ENCODE measurements around the gene NUP214. TPM values are rescaled to one million over a fixed set of nuclear protein-coding genes. Genes with fewer than 3 reads are reported as not detected.

Gene NUP214
- total RNA-seq, 1 donor from 2014 or later, result 37.2 TPM

DNA sequence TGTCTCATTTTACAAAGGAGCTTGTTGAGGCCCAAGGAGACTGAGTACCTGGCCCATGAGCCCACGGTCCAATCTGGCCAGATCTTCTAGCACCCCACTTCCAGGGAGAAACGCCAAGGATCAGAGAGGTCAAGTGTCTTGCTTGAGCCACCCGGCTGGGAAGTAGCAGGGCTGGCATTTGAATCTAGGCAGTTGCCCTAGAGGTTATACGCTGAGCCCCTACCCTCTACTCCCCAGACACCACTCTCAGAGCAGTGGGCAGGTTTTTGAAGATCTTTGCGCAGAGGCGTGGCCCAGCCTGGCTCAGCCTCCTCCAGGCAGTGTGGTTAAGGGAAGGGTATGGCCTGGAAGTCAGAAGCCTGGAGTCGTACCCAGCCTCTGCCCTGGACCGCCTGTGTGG, 5.8 kb upstream of the NUP214 start:
- DNase-seq (ENCODE audit: low read depth), result no peak
- no peak overlapping the region for H3K4me3 ChIP-seq (ENCODE audit: low read depth, low read length)
- TF ChIP-seq, protein P1, sequence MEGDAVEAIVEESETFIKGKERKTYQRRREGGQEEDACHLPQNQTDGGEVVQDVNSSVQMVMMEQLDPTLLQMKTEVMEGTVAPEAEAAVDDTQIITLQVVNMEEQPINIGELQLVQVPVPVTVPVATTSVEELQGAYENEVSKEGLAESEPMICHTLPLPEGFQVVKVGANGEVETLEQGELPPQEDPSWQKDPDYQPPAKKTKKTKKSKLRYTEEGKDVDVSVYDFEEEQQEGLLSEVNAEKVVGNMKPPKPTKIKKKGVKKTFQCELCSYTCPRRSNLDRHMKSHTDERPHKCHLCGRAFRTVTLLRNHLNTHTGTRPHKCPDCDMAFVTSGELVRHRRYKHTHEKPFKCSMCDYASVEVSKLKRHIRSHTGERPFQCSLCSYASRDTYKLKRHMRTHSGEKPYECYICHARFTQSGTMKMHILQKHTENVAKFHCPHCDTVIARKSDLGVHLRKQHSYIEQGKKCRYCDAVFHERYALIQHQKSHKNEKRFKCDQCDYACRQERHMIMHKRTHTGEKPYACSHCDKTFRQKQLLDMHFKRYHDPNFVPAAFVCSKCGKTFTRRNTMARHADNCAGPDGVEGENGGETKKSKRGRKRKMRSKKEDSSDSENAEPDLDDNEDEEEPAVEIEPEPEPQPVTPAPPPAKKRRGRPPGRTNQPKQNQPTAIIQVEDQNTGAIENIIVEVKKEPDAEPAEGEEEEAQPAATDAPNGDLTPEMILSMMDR (conservative IDR thresholded peaks at IDR 0.05; ENCODE audit: low read depth, low read length), result no peak

GRCh38 chr9:131120620-131121228, 4.7 kb upstream of the NUP214 start:
- DNase-seq (ENCODE audit: low read depth), result no peak
- H3K4me3 ChIP-seq (ENCODE audit: low read depth, low read length), result no peak overlapping the region
- TF ChIP-seq, protein P1 (conservative IDR thresholded peaks at IDR 0.05; ENCODE audit: low read depth, low read length), result no peak

- no peak overlapping the region for H3K4me3 ChIP-seq (ENCODE audit: low read depth, low read length)
- TF ChIP-seq, protein P1 (conservative IDR thresholded peaks at IDR 0.05; ENCODE audit: low read depth, low read length), result no peak
Observed at GRCh38 chr9:131121346-131121745, 4.0 kb upstream of the NUP214 start.

DNA sequence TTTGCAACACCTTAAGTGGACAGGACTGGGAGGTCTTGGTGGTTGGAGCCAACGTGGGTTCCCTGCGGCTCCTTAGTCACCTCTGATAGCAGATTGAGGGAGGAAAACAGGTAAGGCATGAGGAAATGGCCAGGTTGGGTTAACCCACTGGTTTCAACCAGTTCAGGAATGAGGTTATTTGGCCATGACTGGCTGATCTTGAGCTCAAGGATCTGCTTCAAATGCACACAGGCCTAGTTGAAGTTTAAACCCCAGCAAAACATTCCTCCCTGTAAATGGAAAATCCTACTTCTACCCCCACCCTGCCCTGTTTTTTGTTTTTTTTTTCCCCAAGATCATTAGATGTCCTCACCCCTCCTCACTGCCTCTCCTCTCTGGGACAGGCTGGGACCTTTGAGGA, 3.2 kb upstream of the NUP214 start:
- TF ChIP-seq, protein P1 (conservative IDR thresholded peaks at IDR 0.05; ENCODE audit: low read depth, low read length), result no peak
- peak; percentile 79 for DNase-seq (ENCODE audit: low read depth)
- H3K4me3 ChIP-seq (ENCODE audit: low read depth, low read length), result peak overlapping the region; percentile 12

More at GRCh38 chr9:131121346-131121745, 4.0 kb upstream of the NUP214 start:
- no peak for DNase-seq (ENCODE audit: low read depth)

DNA sequence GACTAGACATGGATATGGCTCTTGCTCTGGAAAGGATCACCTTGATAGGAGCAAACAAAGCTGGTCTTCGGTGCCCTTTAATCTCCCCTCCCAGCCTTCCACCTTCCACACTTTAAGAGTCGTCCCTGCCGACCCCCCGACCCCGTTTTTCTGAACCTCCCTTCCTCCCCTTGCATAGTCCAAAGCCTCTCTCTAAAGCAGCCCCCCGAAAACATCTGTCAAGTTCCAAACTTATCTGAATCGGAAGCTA, 423 bp upstream of the NUP214 start:
- no peak for DNase-seq (ENCODE audit: low read depth)
- TF ChIP-seq, protein P1 (conservative IDR thresholded peaks at IDR 0.05; ENCODE audit: low read depth, low read length), result no peak
- H3K4me3 ChIP-seq (ENCODE audit: low read depth, low read length), result peak overlapping the region; percentile 89

DNA sequence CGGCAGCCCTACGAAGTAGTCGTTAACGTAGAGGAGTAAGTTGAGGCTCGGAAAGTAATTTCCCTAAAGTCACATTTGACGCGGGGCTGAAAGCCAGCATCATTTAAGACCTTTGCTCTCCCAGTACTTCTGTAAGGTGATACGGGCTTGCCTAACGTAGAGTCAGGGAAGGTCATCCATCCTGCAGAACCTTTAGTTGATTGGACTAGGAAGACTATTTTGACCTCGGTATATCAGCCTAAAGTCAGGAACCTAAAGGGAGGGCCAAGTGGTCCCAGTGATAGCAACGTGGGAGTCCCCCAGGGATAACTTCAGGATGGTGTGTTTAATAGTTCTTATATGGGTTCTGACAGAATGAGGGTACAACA, 657 bp downstream of the NUP214 start:
- H3K4me3 ChIP-seq (ENCODE audit: low read depth, low read length), result peak overlapping the region; percentile 89
- TF ChIP-seq, protein P1 (conservative IDR thresholded peaks at IDR 0.05; ENCODE audit: low read depth, low read length), result no peak
- DNase-seq (ENCODE audit: low read depth), result no peak

GRCh38 chr9:131129183-131129582, 3.8 kb downstream of the NUP214 start:
- TF ChIP-seq, protein P1 (conservative IDR thresholded peaks at IDR 0.05; ENCODE audit: low read depth, low read length), result no peak
- no peak overlapping the region for H3K4me3 ChIP-seq (ENCODE audit: low read depth, low read length)
- DNase-seq (ENCODE audit: low read depth), result no peak
